Measurements from ENCODE around the gene OR11A1.

- TF ChIP-seq POLR2AphosphoS5 (IDR thresholded peaks at IDR 0.05; ENCODE audit: low read depth) (no peak), CTCF (IDR thresholded peaks at IDR 0.05; ENCODE audit: insufficient read depth, low read length) (no peak), REST (IDR thresholded peaks at IDR 0.05; ENCODE audit: insufficient replicate concordance, low read depth) (no peak)
These were observed 37.4 kb downstream of the OR11A1 start for GRCh38 chr6:29419516-29419915.

Data from HL-60 (cell line).